GM19351 (cell line): ENCODE results near the gene CAPNS2.
"Not testable (repeated sequence)": the region's sequence is repeated elsewhere in the genome, so short reads cannot be mapped to it uniquely, and the experiment has no call there.

Experiments
- ATAC-seq: cut with Tn5 transposase; IDR thresholded peaks from one replicate; pipeline ENCODE4 v1.9.1; 2021; ENCODE audit warnings: mild to moderate bottlenecking, moderate library complexity; ENCODE audit not compliant: unreplicated experiment

The CAPNS2 gene

GRCh38 chr16:55567382-55567781 lies 898 bp downstream of the CAPNS2 start:
- no peak for ATAC-seq

GRCh38 chr16:55568207-55568606 lies 1.7 kb downstream of the CAPNS2 start:
- no peak for ATAC-seq

GRCh38 chr16:55569025-55569424 lies 2.5 kb downstream of the CAPNS2 start:
- no peak for ATAC-seq

- no peak for ATAC-seq
Measured at GRCh38 chr16:55570159-55570558, 3.7 kb downstream of the CAPNS2 start.

GRCh38 chr16:55571191-55571897 lies 4.9 kb downstream of the CAPNS2 start:
- ATAC-seq, result no peak

- no peak for ATAC-seq
Measured at GRCh38 chr16:55572439-55572838, 6.0 kb downstream of the CAPNS2 start.

- ATAC-seq, result no peak
Measured at GRCh38 chr16:55574811-55575210, 8.3 kb downstream of the CAPNS2 start.

- no peak for ATAC-seq
Measured at GRCh38 chr16:55575496-55575895, 9.0 kb downstream of the CAPNS2 start.

GRCh38 chr16:55576384-55576783 lies 9.9 kb downstream of the CAPNS2 start:
- no peak for ATAC-seq

GRCh38 chr16:55577887-55578286 lies 11.4 kb downstream of the CAPNS2 start:
- no peak for ATAC-seq

GRCh38 chr16:55585631-55586030 lies 19.1 kb downstream of the CAPNS2 start:
- ATAC-seq, result no peak

GRCh38 chr16:55588799-55589198 lies 22.3 kb downstream of the CAPNS2 start:
- ATAC-seq, result no peak

- ATAC-seq, result no peak
Measured at GRCh38 chr16:55592306-55592705, 25.8 kb downstream of the CAPNS2 start.

GRCh38 chr16:55597928-55598327 lies 31.4 kb downstream of the CAPNS2 start:
- no peak for ATAC-seq

- no peak for ATAC-seq
Measured at GRCh38 chr16:55605754-55606336, 39.4 kb downstream of the CAPNS2 start.

GRCh38 chr16:55613613-55614335 lies 47.3 kb downstream of the CAPNS2 start:
- no peak for ATAC-seq

GRCh38 chr16:55615071-55615470 lies 48.6 kb downstream of the CAPNS2 start:
- no peak for ATAC-seq

- ATAC-seq, result not testable (repeated sequence)
Measured at GRCh38 chr16:55615670-55616069, 49.2 kb downstream of the CAPNS2 start.
